Cardiac muscle cell (in vitro differentiated cells and primary cell): ENCODE data around the gene SPG7. TPM values are rescaled to one million over a fixed set of nuclear protein-coding genes. Genes with fewer than 3 reads are reported as not detected.

Experiments used
- DNase-seq, 2 donors: peaks; one replicate each; pipeline versions ENCODE4 v3.0.0 to v3.0.0-alpha.2; 2010 to 2017; ENCODE audit warnings: low read depth in 1 of 2, low spot score in 1 of 2
- H3K27ac ChIP-seq: fragments of 200-600 bp; sonication (generic); 2 replicates; pipeline ENCODE4 v1.5.1; 2016
- H3K27me3 ChIP-seq: fragments of 200-600 bp; sonication (generic); 2 replicates; pipeline ENCODE4 v1.6.0; 2016; ENCODE audit warnings: control low read depth
- H3K36me3 ChIP-seq: fragments of 200-600 bp; sonication (generic); 2 replicates; pipeline ENCODE4 v1.5.1; 2016; ENCODE audit warnings: control low read depth
- H3K4me1 ChIP-seq: fragments of 200-600 bp; sonication (generic); 2 replicates; pipeline ENCODE4 v1.8.1; 2017; ENCODE audit warnings: low read depth, mild to moderate bottlenecking, mixed run types
- H3K4me3 ChIP-seq: fragments of 200-600 bp; sonication (generic); 2 replicates; pipeline ENCODE4 v1.5.1; 2016; ENCODE audit warnings: mild to moderate bottlenecking
- H3K9me3 ChIP-seq: fragments of 200-600 bp; sonication (generic); 2 replicates; pipeline ENCODE4 v1.5.1; 2017; ENCODE audit warnings: low read depth, mild to moderate bottlenecking, control low read depth
- CTCF ChIP-seq: IDR thresholded peaks from 2 replicates; pipeline ENCODE4 v1.5.1; 2012; ENCODE audit warnings: low read depth, mild to moderate bottlenecking, low read length
- polyA plus RNA-seq: library from polyadenylated mRNA; unstranded; fragments of >200 nt; fragmentation: Nextera tagmentation; extraction: Ambion mirVana; gene quantifications from 2 replicates; pipeline ENCODE4 v1.2.1, GENCODE V29; 2016
- total RNA-seq: library from RNA; depleted of rRNA; stranded (reverse); fragments of >200 nt; gene quantifications from 2 replicates; pipeline ENCODE4 v1.2.3, GENCODE V29; 2016

Gene SPG7
- total and polyA plus RNA-seq, 2 experiments from 2014 or later: 110 to 248 TPM

- no peak for TF ChIP-seq CTCF
These were observed 54.7 kb downstream of the SPG7 start for GRCh38 chr16:89562939-89563338.

GRCh38 chr16:89563639-89564392, 55.6 kb downstream of the SPG7 start:
- H3K27ac ChIP-seq: no peak overlapping the region
- peaks cover 32% of the 10 kb centered on the region for H3K36me3 ChIP-seq
- H3K4me3 ChIP-seq: no peak overlapping the region
- TF ChIP-seq CTCF: no peak
- H3K9me3 ChIP-seq: no peaks in the 10 kb centered on the region
- H3K4me1 ChIP-seq: peaks cover 20% of the 10 kb centered on the region
- DNase-seq: no peak
- H3K27me3 ChIP-seq: no peaks in the 10 kb centered on the region

More at GRCh38 chr16:89562939-89563338, 54.7 kb downstream of the SPG7 start:
- no peaks in the 10 kb centered on the region for H3K9me3 ChIP-seq
- H3K4me3 ChIP-seq: no peak overlapping the region
- peaks cover 20% of the 10 kb centered on the region for H3K4me1 ChIP-seq
- no peak for DNase-seq
- no peak overlapping the region for H3K27ac ChIP-seq
- no peaks in the 10 kb centered on the region for H3K27me3 ChIP-seq
- peaks cover 32% of the 10 kb centered on the region for H3K36me3 ChIP-seq

- Histone ChIP-seq H3K9me3 (no peaks in the 10 kb centered on the region), H3K27ac (no peak overlapping the region), H3K4me1 (peaks cover 20% of the 10 kb centered on the region), H3K27me3 (no peaks in the 10 kb centered on the region), H3K4me3 (no peak overlapping the region), H3K36me3 (peaks cover 32% of the 10 kb centered on the region)
- TF ChIP-seq CTCF: no peak
- peak in 1 of 2 donors; percentile 32 for DNase-seq
These were observed 56.5 kb downstream of the SPG7 start for GRCh38 chr16:89564476-89565255.

- no peak overlapping the region for H3K4me3 ChIP-seq
- peaks cover 32% of the 10 kb centered on the region for H3K36me3 ChIP-seq
- H3K27me3 ChIP-seq: no peaks in the 10 kb centered on the region
- no peaks in the 10 kb centered on the region for H3K9me3 ChIP-seq
- peak overlapping the region; percentile 12 for H3K27ac ChIP-seq
- H3K4me1 ChIP-seq: peaks cover 20% of the 10 kb centered on the region
- no peak for DNase-seq
- no peak for TF ChIP-seq CTCF
These were observed 57.0 kb downstream of the SPG7 start for GRCh38 chr16:89565256-89565505.

GRCh38 chr16:89565506-89566372, 57.5 kb downstream of the SPG7 start:
- TF ChIP-seq CTCF: peak; percentile 72
- no peaks in the 10 kb centered on the region for H3K9me3 ChIP-seq
- H3K4me3 ChIP-seq: no peak overlapping the region
- peaks cover 32% of the 10 kb centered on the region for H3K36me3 ChIP-seq
- peak overlapping the region; percentile 12 for H3K27ac ChIP-seq
- H3K4me1 ChIP-seq: peaks cover 20% of the 10 kb centered on the region
- peak; percentile 48 to 53 for DNase-seq
- H3K27me3 ChIP-seq: peaks cover 3% of the 10 kb centered on the region
